Motor neuron (in vitro differentiated cells): ENCODE results near the gene SERPINA3. TPM values are rescaled to one million over a fixed set of nuclear protein-coding genes. Genes with fewer than 3 reads are reported as not detected.

ENCODE experiments used
- ATAC-seq, 8 experiments: fragments of 200-7000 bp; cut with Tn5 transposase; replicated peaks in 6 of 8; 2 replicates each; pipeline ENCODE4 v1.8.0; 2021; ENCODE audit warnings: mild to moderate bottlenecking in 8 of 8, moderate library complexity in 8 of 8
- H3K27ac ChIP-seq, 2 donors: fragments of 250-450 bp; sonication (Bioruptor Pico); 2 replicates each; pipeline ENCODE4 v1.9.0; 2021; ENCODE audit warnings: antibody characterized with exemption in 2 of 2, mild to moderate bottlenecking in 2 of 2, moderate library complexity in 1 of 2
- H3K4me1 ChIP-seq, 2 donors: fragments of 250-450 bp; sonication (Bioruptor Pico); replicated peaks in 1 of 2; 2 replicates each; pipeline ENCODE4 v1.6.1; 2021; ENCODE audit warnings: antibody characterized with exemption in 2 of 2, mild to moderate bottlenecking in 2 of 2, moderate library complexity in 1 of 2
- H3K4me3 ChIP-seq, 5 donors: fragments of 250-450 bp; sonication (Bioruptor Pico); 2 replicates each; pipeline ENCODE4 v1.9.0; 2021; ENCODE audit warnings: antibody characterized with exemption in 5 of 5, mild to moderate bottlenecking in 5 of 5, moderate library complexity in 4 of 5
- WGBS, 10 experiments: fragments of 450-650 bp; shearing (Covaris generic); methylation state at CpG; one replicate each; pipeline ENCODE4 v1.0.0; 2022; 5-methylcytosine and 5-hydroxymethylcytosine counted together
- in situ Hi-C, 9 experiments: fragments of 400-800 bp; cut with MboI; loops; one replicate each; pipeline ENCODE4 v1.15.0; 2021; ENCODE audit warnings: low sequenced_read_pairs in 9 of 9, low pct_unique_long_range_greater_than_20kb in 2 of 9; ENCODE audit not compliant: unreplicated experiment in 9 of 9
- total RNA-seq, 8 experiments: library from RNA; unstranded; fragments of 300-600 nt; gene quantifications; 2 replicates each; pipeline versions ENCODE4 v1.2.3 to v1.2.4, GENCODE V29; 2022

SERPINA3 gene
- total RNA-seq, 8 experiments from 2014 or later, result 0.27 to 73.5 (median 1.2) TPM

DNA sequence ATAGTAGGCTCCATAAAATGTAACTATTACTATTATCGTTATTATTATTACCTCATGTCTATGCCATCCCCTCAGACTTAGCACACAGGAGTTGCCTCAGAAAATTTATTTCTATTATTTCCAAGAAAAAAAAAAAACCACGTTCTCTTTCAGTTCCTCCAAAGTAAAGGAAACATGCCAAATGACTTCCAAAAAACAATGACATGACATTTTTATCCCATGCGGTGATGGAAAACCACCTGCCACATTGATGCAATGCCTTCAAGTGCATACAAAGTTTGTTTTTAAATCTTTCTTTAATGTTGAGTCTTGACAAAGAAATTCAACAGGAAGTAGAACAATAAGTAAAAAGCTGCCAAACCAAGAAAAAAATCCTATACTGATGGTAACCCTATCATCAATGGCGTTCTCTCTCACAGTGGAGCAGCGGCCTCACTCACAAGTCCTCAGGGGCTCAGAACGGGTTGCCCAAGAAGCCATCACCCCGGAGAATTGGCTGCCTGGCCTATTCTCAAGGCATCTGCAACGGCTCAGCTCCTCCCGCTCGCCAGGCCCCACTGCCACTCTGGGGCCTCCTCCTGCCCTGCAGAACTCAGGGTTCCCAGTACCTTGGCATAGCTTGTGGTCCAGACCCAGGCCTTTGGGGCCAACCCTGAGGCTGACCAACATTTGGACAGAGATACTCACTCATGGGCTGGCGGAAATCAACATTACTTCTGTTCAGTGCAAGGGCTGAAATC lies 51.9 kb downstream of the SERPINA3 start:
- Histone ChIP-seq H3K4me3 (no peak overlapping the region), H3K4me1 (no peaks in the 10 kb centered on the region), H3K27ac (no peak overlapping the region)
- ATAC-seq, result no peak
- 47 to 100% (median 80%) methylated on average over 1 to 9 of the region's 11 CpGs; no CpG with 5 or more reads in 1 of the 10 experiments for WGBS, 10 experiments
- in situ Hi-C loops, result no loop called here

GRCh38 chr14:94665121-94665520 lies 52.9 kb downstream of the SERPINA3 start:
- ATAC-seq, result peak in 3 of 8 experiments; percentile 20 to 67 (median 31)
- Histone ChIP-seq H3K4me1 (no peaks in the 10 kb centered on the region), H3K27ac (no peak overlapping the region), H3K4me3 (no peak overlapping the region)
- WGBS, 10 experiments, result 0 to 87% (median 56%) methylated on average over 1 to 4 of the region's 4 CpGs; no CpG with 5 or more reads in 3 of the 10 experiments
- in situ Hi-C loops, result no loop called here

GRCh38 chr14:94665544-94665943 lies 53.4 kb downstream of the SERPINA3 start:
- WGBS, 10 experiments, result 31 to 100% (median 75%) methylated on average over 1 to 2 of the region's 2 CpGs
- ATAC-seq, result no peak
- in situ Hi-C loops, result no loop called here
- H3K4me1 ChIP-seq, result no peaks in the 10 kb centered on the region
- no peak overlapping the region for H3K4me3 ChIP-seq
- H3K27ac ChIP-seq, result no peak overlapping the region

DNA sequence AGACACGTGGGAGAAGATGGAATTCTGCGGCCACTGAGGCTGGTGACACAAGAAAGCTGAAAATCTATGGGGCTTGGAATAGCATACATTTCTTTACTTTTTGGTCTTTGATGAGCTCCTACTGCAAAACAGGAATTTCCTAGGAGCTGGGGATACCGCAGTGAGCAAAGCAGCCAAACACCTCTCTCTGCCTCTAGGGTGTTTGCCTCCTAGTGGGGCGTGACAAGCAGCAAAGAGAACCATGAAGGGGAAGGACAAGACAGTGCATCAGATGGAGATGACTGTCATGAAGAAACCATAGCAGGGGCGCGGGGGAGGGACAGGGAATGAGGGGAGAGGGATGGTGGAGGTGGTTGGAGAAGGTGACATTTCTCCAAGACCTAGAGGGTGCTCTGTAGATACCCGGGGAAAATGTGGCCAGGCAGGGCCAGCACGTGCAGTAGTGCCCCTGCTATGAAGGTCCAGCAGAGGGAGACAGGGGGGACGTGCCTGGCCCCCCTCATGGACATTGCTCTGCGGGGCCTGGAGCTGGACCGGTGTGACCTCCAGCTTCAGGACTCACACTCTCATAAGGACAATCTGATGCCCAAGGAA lies 58.6 kb downstream of the SERPINA3 start:
- no peak for ATAC-seq
- in situ Hi-C loops, result no loop called here

DNA sequence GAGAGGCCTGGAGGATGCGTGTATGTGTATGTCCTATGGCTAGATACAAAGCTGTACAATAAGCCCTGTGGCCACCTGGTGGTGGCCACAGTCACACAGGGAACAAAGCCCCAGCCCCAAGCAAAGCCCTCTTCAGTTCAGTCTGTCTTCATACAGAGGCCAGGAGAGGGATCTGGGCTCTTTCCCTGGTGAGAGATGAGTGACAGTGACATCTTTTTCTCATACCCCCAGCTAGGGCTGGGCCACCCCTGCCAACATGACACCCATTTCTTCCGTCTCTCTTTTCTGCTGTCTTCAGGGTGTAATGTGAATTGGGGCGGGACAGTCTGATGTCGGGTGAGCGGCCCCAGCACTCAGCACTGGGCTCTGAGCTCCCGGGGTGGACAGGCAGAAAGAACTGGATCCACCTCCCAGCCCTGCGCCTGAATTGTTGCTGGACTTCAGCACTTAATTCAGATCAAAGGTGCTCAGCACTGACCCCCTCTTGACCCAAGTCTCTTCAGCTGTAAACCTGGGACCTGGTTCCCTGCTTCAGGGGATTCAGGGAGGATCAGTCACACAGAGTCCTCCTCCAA lies 59.8 kb downstream of the SERPINA3 start:
- H3K27ac ChIP-seq, result no peak overlapping the region
- no peak overlapping the region for H3K4me3 ChIP-seq
- 43 to 100% (median 83%) methylated on average over 1 to 6 of the region's 7 CpGs; no CpG with 5 or more reads in 4 of the 10 experiments for WGBS, 10 experiments
- in situ Hi-C loops, result no loop called here
- peaks cover 4 to 11% of the 10 kb centered on the region in 2 donors for H3K4me1 ChIP-seq
- ATAC-seq, result peak in 5 of 8 experiments; percentile 36 to 88 (median 81)

More for the DNA sequence above, 58.6 kb downstream of the SERPINA3 start:
- H3K4me3 ChIP-seq, result no peak overlapping the region
- no peak overlapping the region for H3K27ac ChIP-seq
- peaks cover 0 to 4% of the 10 kb centered on the region in 2 donors for H3K4me1 ChIP-seq
- WGBS, 10 experiments, result 48 to 100% (median 90%) methylated on average over 2 to 4 of the region's 11 CpGs; no CpG with 5 or more reads in 5 of the 10 experiments

- WGBS, 10 experiments, result 80 to 100% (median 90%) methylated on average over 1 to 6 of the region's 7 CpGs; no CpG with 5 or more reads in 6 of the 10 experiments
- in situ Hi-C loops, result no loop called here
- H3K4me1 ChIP-seq, result peaks cover 8 to 15% of the 10 kb centered on the region in 2 donors
- no peak for ATAC-seq
- no peak overlapping the region for H3K4me3 ChIP-seq
- no peak overlapping the region for H3K27ac ChIP-seq
Observed at GRCh38 chr14:94673071-94673470, 60.9 kb downstream of the SERPINA3 start.

Other genes starting within 250 kb of the SERPINA3 start
- gene SERPINA2, start 245.7 kb upstream of the SERPINA3 start, total RNA-seq, result not detected
- gene SERPINA1, start 223.8 kb upstream of the SERPINA3 start, total RNA-seq, result 1 to 10 TPM in 2 of 8 experiments, under 1 TPM in 5, not detected in 1; 0.22 to 1.9 (median 0.87) TPM
- under 1 TPM in 4 of 8 experiments, not detected in 4; 0.14 to 0.43 (median 0.24) TPM for gene SERPINA11, start 159.6 kb upstream of the SERPINA3 start, total RNA-seq
- gene SERPINA9, start 136.2 kb upstream of the SERPINA3 start, total RNA-seq, result 1 to 10 TPM in 1 of 8 experiments, not detected in 7; 1.3 TPM
- gene SERPINA12, start 102.9 kb upstream of the SERPINA3 start, total RNA-seq, result under 1 TPM in 2 of 8 experiments, not detected in 6; 0.13 to 0.19 TPM
- under 1 TPM in 3 of 8 experiments, not detected in 5; 0.09 to 0.28 (median 0.24) TPM for gene SERPINA4, start 50.9 kb upstream of the SERPINA3 start, total RNA-seq
- 1 to 10 TPM in 3 of 8 experiments, under 1 TPM in 3, not detected in 2; 0.50 to 6.5 (median 1.6) TPM for gene SERPINA5, start 31.0 kb upstream of the SERPINA3 start, total RNA-seq
- gene GSC, start 157.7 kb downstream of the SERPINA3 start, total RNA-seq, result under 1 TPM in 6 of 8 experiments, not detected in 2; 0.24 to 0.56 (median 0.26) TPM